LNCaP clone FGC (cell line): ENCODE results near the gene TSEN2.
"Not testable (repeated sequence)": the region's sequence is repeated elsewhere in the genome, so short reads cannot be mapped to it uniquely, and the experiment has no call there.

Experiments
- DNase-seq: peaks from one replicate; pipeline ENCODE4 v3.0.0-alpha.2; 2011; ENCODE audit warnings: low read depth
- H3K4me3 ChIP-seq: 2 replicates; pipeline ENCODE4 v1.5.1; 2011; ENCODE audit warnings: mild to moderate bottlenecking, low read depth, low read length, control low read depth
- TF ChIP-seq, protein P1 (sequence below): IDR thresholded peaks from 2 replicates; pipeline ENCODE4 v1.5.1; 2012; ENCODE audit warnings: mild to moderate bottlenecking; ENCODE audit not compliant: control insufficient read depth, insufficient read depth; ENCODE audit errors: extremely low read depth

TSEN2 gene

DNA sequence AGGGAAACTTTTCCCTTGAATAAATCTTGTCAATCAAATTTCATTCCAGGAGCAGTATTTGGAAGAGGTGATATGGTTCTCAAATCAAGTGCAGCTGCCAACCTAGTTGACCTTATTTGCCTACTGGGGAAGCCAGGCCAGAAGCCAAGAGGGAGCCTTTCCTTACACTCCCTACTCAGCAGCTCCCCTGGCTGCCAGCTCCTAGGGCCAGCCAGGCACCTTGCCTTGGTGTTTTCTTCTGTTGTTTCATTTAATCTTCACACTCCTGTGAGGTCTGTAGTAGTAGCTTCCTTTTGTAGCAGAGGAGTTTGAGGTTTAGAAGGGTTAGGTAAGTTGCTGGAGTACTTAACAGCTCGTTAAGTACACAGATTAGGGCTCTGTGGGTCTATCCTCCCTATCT is 38.4 kb downstream of the TSEN2 start:
- H3K4me3 ChIP-seq = no peak overlapping the region
- peak; percentile 87 for DNase-seq
- TF ChIP-seq, protein P1, sequence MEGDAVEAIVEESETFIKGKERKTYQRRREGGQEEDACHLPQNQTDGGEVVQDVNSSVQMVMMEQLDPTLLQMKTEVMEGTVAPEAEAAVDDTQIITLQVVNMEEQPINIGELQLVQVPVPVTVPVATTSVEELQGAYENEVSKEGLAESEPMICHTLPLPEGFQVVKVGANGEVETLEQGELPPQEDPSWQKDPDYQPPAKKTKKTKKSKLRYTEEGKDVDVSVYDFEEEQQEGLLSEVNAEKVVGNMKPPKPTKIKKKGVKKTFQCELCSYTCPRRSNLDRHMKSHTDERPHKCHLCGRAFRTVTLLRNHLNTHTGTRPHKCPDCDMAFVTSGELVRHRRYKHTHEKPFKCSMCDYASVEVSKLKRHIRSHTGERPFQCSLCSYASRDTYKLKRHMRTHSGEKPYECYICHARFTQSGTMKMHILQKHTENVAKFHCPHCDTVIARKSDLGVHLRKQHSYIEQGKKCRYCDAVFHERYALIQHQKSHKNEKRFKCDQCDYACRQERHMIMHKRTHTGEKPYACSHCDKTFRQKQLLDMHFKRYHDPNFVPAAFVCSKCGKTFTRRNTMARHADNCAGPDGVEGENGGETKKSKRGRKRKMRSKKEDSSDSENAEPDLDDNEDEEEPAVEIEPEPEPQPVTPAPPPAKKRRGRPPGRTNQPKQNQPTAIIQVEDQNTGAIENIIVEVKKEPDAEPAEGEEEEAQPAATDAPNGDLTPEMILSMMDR = peak; percentile 34; the same call in 1 of the 2 replicates

DNA sequence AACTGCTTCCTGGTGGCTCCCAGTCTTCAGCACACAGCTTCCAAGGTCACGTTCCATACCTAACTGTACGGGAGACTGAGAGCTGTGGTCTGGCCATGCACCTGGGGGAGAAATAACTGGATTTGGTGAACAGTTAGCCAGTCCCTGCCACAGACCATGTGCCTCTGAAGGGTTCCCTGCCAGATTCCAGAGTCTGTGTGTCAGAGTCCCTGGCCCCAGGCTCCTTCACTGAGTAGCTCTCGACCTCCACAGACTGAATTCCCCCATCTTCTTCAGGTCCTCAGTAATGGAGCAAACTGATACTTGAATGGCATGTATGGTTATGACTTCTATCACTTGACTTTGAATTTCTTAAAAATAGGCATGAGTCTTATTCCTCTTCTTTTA is 43.5 kb downstream of the TSEN2 start:
- H3K4me3 ChIP-seq = no peak overlapping the region
- TF ChIP-seq, protein P1 = no peak
- DNase-seq = no peak

DNA sequence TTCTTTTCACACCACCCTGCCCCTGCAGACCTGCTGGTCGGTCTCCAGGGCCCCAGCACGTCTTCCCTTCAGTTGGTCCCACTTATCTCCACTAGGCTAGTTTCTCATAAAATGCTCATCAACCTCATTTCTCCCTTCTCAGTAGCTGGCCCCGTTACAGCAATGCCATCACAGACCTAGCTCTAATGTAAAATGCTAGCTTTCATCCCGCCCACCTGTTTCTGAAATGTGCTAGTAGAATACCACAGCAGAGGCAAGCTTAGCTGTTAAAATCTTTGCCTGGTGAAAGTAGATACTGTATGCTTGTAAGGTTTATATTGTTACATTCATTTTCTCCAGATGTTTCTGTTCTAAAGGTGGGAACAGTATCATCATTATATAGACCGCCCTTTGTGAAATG is 47.9 kb downstream of the TSEN2 start:
- TF ChIP-seq, protein P1 = no peak
- no peak overlapping the region for H3K4me3 ChIP-seq
- DNase-seq = no peak

DNA sequence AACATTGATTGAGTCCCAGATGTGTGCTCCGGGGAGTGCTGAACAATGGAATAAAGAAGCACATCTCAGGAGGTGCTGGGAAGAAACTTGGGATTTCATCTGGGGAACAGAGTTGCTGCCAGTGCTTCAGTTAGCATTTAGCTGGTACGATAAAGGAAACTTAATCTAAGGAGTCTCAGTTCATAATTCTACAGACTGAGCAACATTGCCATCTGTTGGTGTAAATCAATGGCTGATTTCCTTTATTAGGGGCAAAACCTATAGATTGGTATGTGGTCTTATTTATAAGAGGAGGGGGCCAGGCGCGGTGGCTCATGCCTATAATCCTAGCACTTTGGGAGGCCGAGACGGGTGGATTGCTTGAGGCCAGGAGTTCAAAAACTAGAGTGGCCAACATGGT is 52.1 kb downstream of the TSEN2 start:
- DNase-seq = no peak
- no peak overlapping the region for H3K4me3 ChIP-seq
- TF ChIP-seq, protein P1 = no peak

DNA sequence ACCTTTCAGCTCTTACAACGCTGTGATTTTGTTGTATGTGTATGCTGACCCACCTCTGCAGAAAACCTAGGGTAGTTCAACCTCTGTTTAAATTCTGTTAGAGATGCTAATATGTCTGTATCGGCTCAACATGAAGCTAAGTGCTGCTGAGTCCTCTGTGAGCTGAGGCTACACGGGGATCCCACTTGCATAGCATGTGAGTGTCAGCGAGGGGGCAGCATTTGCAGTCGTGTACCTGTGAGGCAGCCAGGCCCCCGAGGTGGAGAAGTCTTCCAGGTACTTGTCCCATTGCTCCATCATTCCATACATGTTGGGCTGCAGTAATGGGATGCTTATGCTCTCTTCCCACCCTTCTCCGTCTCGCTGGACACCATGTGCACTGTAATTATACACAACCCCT is 57.3 kb downstream of the TSEN2 start:
- TF ChIP-seq, protein P1 = no peak
- DNase-seq = no peak
- no peak overlapping the region for H3K4me3 ChIP-seq

DNA sequence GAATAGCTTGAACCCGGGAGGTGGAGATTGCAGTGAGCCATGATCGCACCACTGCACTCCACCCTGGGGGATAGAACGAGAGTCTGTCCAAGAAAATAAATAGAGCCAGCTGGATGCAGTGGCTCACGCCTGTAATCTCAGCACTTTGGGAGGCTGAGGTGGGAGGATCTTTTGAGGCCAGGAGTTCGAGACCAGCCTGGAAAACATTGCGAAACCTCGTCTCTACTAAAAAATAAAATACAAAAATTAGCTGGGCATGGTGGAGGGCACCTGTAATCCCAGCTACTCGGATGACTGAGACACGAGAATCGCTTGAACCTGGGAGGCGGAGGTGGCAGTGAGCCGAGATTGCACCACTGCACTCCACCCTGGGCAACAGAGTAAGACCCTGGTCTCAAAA is 59.2 kb downstream of the TSEN2 start:
- H3K4me3 ChIP-seq, DNase-seq: not testable (repeated sequence)

DNA sequence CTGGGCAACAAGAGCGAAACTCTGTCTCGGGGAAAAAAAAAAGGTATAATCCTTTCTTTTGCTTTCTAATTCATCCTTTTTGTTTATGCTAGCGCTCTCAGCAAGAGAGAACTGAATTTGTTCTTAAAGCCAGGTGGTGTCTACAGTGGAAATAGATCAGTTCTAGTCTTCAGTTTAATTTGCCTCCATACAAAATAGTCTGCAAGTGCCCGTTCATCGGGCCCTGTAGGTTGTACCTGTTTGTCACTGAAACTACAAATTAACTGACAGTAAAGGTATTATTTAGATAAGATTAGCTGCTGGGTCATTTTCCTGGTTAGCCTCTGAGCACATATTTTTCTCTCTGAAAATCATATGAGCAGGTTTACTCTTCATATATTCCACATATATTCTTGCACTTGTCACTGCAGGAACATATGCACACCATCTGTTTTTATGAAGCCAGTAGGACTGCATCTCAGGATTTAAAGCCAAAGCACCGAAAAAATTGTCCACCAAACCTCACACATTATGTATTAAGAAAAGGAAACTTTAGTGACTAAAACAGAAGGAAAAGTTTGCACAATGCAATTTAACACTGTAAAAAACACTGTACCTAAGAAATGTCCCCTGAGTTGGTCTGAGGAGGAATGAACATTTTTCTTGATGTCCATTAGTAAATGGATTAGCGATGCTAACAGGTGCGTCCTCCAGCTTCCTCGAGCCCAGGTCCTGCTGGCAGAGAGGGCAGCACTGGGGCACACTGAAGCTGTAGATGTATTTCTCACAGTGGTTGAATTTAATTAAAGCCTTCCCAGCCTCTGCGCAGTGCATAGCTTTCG is 60.6 kb downstream of the TSEN2 start:
- H3K4me3 ChIP-seq = peak overlapping the region; percentile 62
- no peak for DNase-seq

More for the DNA sequence above, 60.6 kb downstream of the TSEN2 start:
- TF ChIP-seq, protein P1 = no peak
